Measurements from ENCODE around the gene ERC2. TPM values are rescaled to one million over a fixed set of nuclear protein-coding genes. Genes with fewer than 3 reads are reported as not detected.

Gene ERC2
- total RNA-seq, 1 donor from 2014 or later, result 48.3 TPM

GRCh38 chr3:56190771-56191305 is 277.4 kb downstream of the ERC2 start:
- DNase-seq, result no peak
- Mint-ChIP-seq H3K9me3 (ENCODE audit: unreplicated experiment) (no peaks in the 10 kb centered on the region), H3K27me3 (ENCODE audit: unreplicated experiment) (peaks cover 1% of the 10 kb centered on the region), H3K4me1 (ENCODE audit: low read depth, unreplicated experiment) (peaks cover 3% of the 10 kb centered on the region), H3K4me3 (ENCODE audit: unreplicated experiment) (no peak overlapping the region), H3K36me3 (ENCODE audit: unreplicated experiment) (no peaks in the 10 kb centered on the region), H3K27ac (ENCODE audit: unreplicated experiment) (no peak overlapping the region)
- no peak for TF ChIP-seq CTCF (IDR thresholded peaks at IDR 0.05; ENCODE audit: partially characterized antibody, unreplicated experiment)

GRCh38 chr3:56190130-56190529 is 278.1 kb downstream of the ERC2 start:
- Mint-ChIP-seq H3K27ac (ENCODE audit: unreplicated experiment) (no peak overlapping the region), H3K36me3 (ENCODE audit: unreplicated experiment) (no peaks in the 10 kb centered on the region), H3K4me3 (ENCODE audit: unreplicated experiment) (no peak overlapping the region), H3K9me3 (ENCODE audit: unreplicated experiment) (no peaks in the 10 kb centered on the region), H3K4me1 (ENCODE audit: low read depth, unreplicated experiment) (peaks cover 2% of the 10 kb centered on the region), H3K27me3 (ENCODE audit: unreplicated experiment) (peaks cover 1% of the 10 kb centered on the region)
- no peak for TF ChIP-seq CTCF (IDR thresholded peaks at IDR 0.05; ENCODE audit: partially characterized antibody, unreplicated experiment)
- DNase-seq, result no peak

- peaks cover 2% of the 10 kb centered on the region for H3K4me1 Mint-ChIP-seq (ENCODE audit: low read depth, unreplicated experiment)
- H3K36me3 Mint-ChIP-seq (ENCODE audit: unreplicated experiment), result no peaks in the 10 kb centered on the region
- DNase-seq, result no peak
- H3K9me3 Mint-ChIP-seq (ENCODE audit: unreplicated experiment), result no peaks in the 10 kb centered on the region
- no peak overlapping the region for H3K4me3 Mint-ChIP-seq (ENCODE audit: unreplicated experiment)
- TF ChIP-seq CTCF (IDR thresholded peaks at IDR 0.05; ENCODE audit: partially characterized antibody, unreplicated experiment), result no peak
- H3K27ac Mint-ChIP-seq (ENCODE audit: unreplicated experiment), result no peak overlapping the region
- H3K27me3 Mint-ChIP-seq (ENCODE audit: unreplicated experiment), result peaks cover 1% of the 10 kb centered on the region
Measured at GRCh38 chr3:56189536-56189935, 278.7 kb downstream of the ERC2 start.

- H3K9me3 Mint-ChIP-seq (ENCODE audit: unreplicated experiment), result no peaks in the 10 kb centered on the region
- H3K4me1 Mint-ChIP-seq (ENCODE audit: low read depth, unreplicated experiment), result peaks cover 2% of the 10 kb centered on the region
- H3K27me3 Mint-ChIP-seq (ENCODE audit: unreplicated experiment), result peaks cover 1% of the 10 kb centered on the region
- H3K4me3 Mint-ChIP-seq (ENCODE audit: unreplicated experiment), result no peak overlapping the region
- no peak for DNase-seq
- H3K27ac Mint-ChIP-seq (ENCODE audit: unreplicated experiment), result no peak overlapping the region
- H3K36me3 Mint-ChIP-seq (ENCODE audit: unreplicated experiment), result no peaks in the 10 kb centered on the region
- TF ChIP-seq CTCF (IDR thresholded peaks at IDR 0.05; ENCODE audit: partially characterized antibody, unreplicated experiment), result no peak
Measured at GRCh38 chr3:56188201-56188600, 280.1 kb downstream of the ERC2 start.

- TF ChIP-seq CTCF (IDR thresholded peaks at IDR 0.05; ENCODE audit: partially characterized antibody, unreplicated experiment), result no peak
- H3K27me3 Mint-ChIP-seq (ENCODE audit: unreplicated experiment), result peaks cover 1% of the 10 kb centered on the region
- H3K9me3 Mint-ChIP-seq (ENCODE audit: unreplicated experiment), result no peaks in the 10 kb centered on the region
- H3K4me3 Mint-ChIP-seq (ENCODE audit: unreplicated experiment), result no peak overlapping the region
- no peak for DNase-seq
- no peak overlapping the region for H3K27ac Mint-ChIP-seq (ENCODE audit: unreplicated experiment)
- peaks cover 2% of the 10 kb centered on the region for H3K4me1 Mint-ChIP-seq (ENCODE audit: low read depth, unreplicated experiment)
- H3K36me3 Mint-ChIP-seq (ENCODE audit: unreplicated experiment), result no peaks in the 10 kb centered on the region
Measured at GRCh38 chr3:56187051-56187450, 281.2 kb downstream of the ERC2 start.
